ENCODE data around the gene BBS10. TPM values are rescaled to one million over a fixed set of nuclear protein-coding genes. Genes with fewer than 3 reads are reported as not detected.

BBS10 gene
- 5.1 and 6.4 TPM in 2 replicates for total RNA-seq

DNA sequence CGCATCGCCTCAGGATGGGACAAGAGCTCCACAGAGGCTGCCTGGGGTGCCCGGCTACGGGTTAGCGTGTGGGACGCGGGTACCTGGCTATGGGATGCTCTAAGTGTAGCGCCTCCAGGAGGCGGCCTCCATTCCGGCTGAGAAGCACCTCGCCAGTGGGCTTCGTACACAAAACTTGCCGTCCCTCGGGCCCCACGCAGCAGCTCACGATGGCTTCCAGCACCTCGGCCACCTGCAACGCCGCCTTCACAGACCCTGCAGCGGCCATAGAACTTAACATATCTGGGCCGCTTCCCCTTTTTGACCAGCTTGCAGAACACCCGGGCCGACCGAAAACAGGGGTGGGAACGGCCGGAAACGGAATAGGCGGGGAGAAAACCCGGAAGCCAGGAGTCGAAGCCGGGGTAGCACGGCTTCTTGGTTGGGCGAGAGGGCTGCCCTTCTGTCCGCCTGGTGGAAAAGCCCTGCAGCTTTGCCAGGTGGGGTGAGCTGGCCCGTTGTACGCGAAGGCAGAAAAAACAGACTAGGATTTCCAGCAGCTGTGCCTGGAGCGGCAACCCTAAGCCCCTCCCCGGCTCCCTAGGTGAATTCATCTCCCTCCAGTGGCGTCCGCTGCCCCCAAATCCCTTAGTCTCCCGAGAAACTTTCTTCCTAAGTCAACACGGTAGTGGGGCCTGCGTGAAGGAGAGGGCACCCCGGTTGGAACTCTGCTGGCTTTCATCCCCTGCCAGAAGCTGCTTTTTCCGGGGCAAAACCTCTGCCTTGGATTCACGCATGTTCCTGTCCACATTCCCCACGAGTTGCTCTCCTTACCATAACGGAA is at the start of gene BBS10:
BBS10 (minus strand) TSS at position 337 of the 823 bp plus-strand sequence; CDS start at position 280, 57 bp downstream.

Other genes starting within 250 kb of the BBS10 start
- 40.4 and 48.3 TPM in 2 replicates for gene OSBPL8, start 211.4 kb upstream of the BBS10 start, total RNA-seq

Data from airway epithelial cell (primary cell).